GM19467 (cell line): ENCODE measurements around the gene DPH2.
A peak's percentile ranks its signal among the peaks of the same experiment; 100 is the strongest.

Source experiments
- ATAC-seq: cut with Tn5 transposase; IDR thresholded peaks from one replicate; pipeline ENCODE4 v1.9.1; 2021; ENCODE audit warnings: mild to moderate bottlenecking, moderate library complexity; ENCODE audit not compliant: unreplicated experiment

DPH2 gene

GRCh38 chr1:43963890-43964289 lies 5.9 kb upstream of the DPH2 start:
- ATAC-seq: no peak

DNA sequence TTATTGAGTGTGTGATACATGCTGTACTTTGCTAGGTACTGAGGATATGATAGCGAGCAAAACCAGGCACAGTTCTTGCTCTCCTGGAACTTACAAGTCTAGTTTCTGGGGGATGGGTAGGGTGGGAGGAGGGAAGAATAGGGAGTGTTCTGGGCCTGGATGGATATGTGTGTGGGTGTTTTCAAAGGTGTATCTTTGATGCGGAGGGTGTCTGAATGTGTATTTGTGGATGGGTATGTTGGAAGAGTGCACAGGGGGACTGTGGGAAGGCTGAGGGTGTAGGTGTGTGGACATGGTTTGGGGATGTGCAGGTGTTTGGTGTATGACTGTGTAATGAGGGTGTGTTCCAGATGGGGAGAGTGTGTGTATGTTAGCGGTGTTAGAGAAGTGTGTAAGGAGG lies 4.5 kb upstream of the DPH2 start:
- no peak for ATAC-seq

GRCh38 chr1:43968348-43968948 lies 1.4 kb upstream of the DPH2 start:
- ATAC-seq: no peak

GRCh38 chr1:43969416-43969745 lies 429 bp upstream of the DPH2 start:
- ATAC-seq: no peak

DNA sequence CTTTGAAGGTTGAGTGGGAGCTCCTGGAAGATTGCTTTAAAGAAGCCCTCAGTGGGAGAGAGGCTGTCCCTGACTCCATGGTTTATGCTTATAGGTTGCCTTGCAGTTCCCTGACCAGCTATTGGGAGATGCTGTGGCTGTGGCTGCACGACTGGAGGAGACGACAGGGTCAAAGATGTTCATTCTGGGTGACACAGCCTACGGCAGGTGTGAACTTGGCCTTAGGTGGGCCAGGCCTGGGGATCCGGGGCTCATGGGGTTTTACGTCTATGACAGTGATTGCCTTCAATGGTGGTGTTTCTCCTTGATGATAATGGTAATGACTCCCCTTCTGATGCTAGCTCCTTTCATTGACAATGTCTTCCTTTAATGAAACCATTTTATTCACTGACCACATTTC lies 692 bp downstream of the DPH2 start:
- no peak for ATAC-seq

GRCh38 chr1:43970911-43971310 lies 1.1 kb downstream of the DPH2 start:
- no peak for ATAC-seq

DNA sequence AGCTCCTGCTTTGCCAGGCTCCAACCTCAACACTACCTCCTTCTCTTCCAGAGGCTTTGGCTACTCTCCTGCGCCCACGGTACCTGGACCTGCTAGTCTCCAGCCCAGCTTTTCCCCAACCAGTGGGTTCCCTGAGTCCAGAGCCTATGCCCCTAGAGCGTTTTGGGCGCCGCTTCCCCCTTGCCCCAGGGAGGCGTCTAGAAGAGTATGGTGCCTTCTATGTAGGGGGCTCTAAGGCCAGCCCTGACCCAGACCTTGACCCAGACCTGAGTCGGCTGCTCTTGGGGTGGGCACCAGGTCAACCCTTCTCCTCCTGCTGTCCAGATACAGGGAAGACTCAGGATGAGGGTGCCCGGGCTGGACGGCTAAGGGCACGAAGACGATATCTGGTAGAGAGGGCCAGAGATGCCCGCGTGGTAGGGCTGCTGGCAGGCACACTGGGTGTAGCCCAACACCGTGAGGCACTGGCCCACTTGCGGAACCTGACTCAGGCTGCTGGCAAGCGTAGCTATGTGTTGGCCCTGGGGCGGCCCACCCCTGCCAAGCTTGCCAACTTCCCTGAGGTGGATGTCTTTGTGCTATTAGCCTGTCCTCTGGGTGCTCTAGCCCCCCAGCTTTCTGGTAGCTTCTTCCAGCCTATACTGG lies 1.6 kb downstream of the DPH2 start:
- no peak for ATAC-seq

- no peak for ATAC-seq
These were observed 4.2 kb downstream of the DPH2 start for GRCh38 chr1:43973981-43974442.

GRCh38 chr1:43974443-43975248 lies 4.8 kb downstream of the DPH2 start, which contains the start of gene ATP6V0B:
TSS of gene ATP6V0B (plus strand) at chr1:43974960. CDS start at chr1:43975041, 81 bp downstream.
- peak; percentile 53 for ATAC-seq

DNA sequence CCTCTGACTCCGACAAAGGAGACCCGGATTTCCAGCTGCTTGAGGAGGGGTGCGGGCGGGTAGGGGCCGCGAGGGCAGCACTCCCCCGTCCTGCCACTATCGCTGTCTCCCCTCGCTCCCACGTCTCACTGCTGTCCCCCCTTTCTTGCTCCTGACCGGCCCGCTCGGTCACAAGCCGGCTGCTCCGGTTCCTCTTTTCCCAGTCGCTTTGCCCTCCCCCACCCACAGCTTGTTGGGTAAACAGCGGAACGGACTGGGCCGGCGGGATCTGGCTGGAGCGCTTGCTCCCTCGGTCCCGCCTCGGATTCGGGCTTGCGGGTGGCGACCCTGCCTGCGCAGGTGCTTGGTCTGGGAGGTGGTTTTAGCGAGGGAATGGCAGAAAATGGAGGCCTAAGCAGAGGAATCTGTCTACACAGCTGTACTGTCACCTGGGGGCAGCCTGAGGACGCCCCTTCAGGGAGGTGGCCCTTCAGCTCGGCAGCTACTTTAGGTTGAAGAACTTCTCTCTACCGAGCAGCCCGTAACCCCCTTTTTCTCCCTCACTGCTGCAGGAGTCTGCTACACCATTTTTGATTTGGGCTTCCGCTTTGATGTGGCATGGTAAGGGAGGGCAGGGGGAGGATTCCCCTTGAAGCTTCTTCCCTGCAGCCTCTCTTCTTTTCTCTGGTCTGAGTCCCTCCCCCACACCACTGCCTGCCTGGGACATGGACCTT lies 5.6 kb downstream of the DPH2 start:
- no peak for ATAC-seq

- no peak for ATAC-seq
These were observed 6.2 kb downstream of the DPH2 start for GRCh38 chr1:43976045-43976444.

- no peak for ATAC-seq
These were observed 7.1 kb downstream of the DPH2 start for GRCh38 chr1:43976890-43977289.

DNA sequence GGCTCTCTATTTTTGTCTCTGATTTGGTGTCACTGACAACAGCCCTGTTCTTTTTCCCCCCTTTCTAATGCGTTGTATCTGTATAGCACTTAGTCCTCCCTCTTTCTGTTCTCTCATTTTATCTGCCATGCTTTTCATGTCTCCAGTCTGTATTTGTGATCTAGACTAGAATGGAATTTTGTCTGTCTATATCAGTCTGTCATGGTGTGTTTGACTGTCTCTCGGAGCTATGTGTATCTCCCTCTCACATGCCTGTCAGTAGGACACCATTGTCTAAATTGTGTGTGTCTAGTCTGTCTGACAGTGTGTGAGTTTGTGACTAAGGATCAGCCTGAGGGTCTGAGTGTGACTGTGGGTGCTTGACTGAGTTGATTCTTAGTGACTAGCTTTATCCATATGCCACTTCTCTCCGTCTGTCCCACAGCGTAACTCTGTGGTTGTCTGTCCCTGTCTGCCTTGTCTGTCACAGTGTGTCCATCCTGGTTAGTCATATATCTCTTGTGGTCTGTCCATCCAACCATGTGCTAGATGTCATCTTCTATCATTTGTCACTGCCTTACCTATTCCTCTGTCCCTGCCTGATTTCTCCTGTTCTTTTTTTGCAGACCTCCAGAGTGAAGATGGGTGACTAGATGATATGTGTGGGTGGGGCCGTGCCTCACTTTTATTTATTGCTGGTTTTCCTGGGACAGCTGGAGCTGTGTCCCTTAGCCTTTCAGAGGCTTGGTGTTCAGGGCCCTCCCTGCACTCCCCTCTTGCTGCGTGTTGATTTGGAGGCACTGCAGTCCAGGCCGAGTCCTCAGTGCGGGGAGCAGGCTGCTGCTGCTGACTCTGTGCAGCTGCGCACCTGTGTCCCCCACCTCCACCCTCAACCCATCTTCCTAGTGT lies 7.8 kb downstream of the DPH2 start:
- no peak for ATAC-seq

DNA sequence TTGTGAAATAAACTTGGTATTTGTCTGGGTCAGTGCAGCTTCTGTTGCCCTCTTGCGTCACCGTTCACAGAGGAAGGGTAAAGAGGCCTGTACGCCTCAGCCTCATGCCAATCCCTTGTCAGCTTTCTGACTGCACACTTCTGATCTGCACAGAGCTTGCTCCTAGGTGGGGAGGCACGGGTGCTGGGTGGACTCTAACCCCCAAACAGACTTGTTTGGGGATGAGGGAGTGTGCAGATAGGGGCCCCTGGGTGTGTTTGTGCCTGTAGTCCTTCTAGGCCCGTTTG lies 8.4 kb downstream of the DPH2 start:
- no peak for ATAC-seq

DNA sequence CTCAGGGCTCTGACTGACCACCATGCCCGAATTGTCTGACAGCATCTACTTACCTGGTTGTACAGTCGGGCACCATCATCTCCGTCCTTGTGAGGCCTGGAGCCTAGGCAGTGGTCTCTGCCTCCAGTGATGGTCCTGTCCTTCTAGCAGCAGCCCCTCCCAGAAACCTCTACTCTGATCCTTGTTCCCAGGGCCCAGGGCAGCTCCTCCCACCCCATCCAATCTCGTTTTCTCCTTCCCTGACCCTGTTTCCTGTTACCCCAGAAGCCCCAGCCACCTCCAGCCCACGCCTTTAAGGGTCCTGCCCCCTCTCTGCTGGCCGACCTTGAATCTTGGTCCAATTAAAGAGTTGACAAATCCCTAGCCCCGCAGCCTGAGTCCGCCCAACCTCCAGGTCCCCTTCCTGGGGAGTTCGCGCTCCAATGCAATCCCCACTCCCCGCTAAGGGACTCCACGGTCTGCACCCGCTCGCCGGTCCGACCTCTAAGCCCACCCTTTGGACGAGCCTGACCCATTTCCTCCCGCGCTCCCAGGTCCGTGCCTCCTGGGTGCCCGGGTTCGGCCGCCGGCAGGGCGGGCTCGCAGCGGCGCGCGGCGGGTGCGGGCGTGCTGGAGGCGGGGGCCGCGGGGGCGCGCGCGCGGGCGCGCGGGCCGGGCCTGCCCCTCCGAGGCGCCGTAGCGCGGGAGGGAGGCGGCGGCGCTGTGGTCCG lies 8.9 kb downstream of the DPH2 start, which contains the start of gene B4GALT2:
Gene B4GALT2, plus strand, starts transcription at position 660 of the 710 bp plus-strand sequence. CDS start 1,951 bp downstream, outside the sequence.
- no peak for ATAC-seq

- no peak for ATAC-seq
These were observed 9.4 kb downstream of the DPH2 start for GRCh38 chr1:43979261-43979527.

DNA sequence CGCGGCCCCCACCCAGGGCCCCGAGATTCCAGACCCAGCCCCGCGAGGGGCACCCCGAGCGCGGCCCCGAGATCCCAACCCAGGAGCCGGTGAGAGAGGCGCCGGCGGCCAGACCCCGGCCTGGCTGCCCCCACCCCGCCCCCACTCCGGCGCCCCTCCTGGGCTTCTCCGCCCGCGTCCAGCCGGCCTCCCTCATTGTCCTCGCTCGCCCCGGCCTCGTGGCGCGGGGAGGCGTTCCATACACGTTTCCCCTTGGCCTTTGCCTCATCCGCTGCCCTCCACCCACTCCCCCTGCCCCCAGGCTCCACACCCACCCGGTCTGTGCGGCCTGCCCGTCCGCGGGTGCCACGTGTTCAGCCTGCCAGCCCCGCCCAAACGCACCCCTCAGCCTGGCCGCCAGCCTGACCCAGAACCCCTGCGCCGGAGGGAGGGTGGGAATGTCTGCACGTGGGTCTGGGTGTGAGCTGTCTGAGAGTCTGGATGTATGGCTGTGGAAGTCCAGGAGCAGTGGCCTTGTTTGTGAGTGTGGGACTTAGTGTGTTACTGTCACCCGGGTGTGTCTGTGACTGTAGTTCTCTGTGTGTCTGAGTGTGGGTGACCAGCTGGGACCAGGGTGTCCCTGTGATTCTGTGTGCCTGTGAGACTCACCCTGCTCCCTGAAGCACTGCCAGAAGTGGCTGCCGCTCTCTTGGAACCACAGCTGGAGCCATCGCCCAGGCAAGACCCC lies 9.9 kb downstream of the DPH2 start:
- ATAC-seq: no peak

GRCh38 chr1:43980255-43981134 lies 10.7 kb downstream of the DPH2 start:
- ATAC-seq: no peak

- no peak for ATAC-seq
These were observed 11.3 kb downstream of the DPH2 start for GRCh38 chr1:43981135-43981491.
